Panc1 (cell line): ENCODE results near the gene LCE1F. TPM values are rescaled to one million over a fixed set of nuclear protein-coding genes. Genes with fewer than 3 reads are reported as not detected.

Experiments
- ATAC-seq: fragments of 200-7000 bp; cut with Tn5 transposase; 2 replicates; pipeline ENCODE4 v1.9.1; 2020; ENCODE audit warnings: mild to moderate bottlenecking, moderate library complexity
- Bru-seq: library from RNA; stranded (reverse); fragments of 400-500 nt; gene quantifications from one replicate; lab custom pipeline; 2021; lab: Mats Ljungman, UMichigan
- BruChase-seq, 2 experiments: library from RNA; stranded (reverse); fragments of 400-500 nt; gene quantifications; one replicate each; lab custom pipeline; 2021; lab: Mats Ljungman, UMichigan
- BruUV-seq: library from RNA; stranded (reverse); fragments of 400-500 nt; replicated peaks from 2 replicates; lab custom pipeline; 2021; lab: Mats Ljungman, UMichigan
- CTCF ChIA-PET: fragments of 300-600 bp; sonication (Branson Sonifier 250); formaldehyde crosslinking; loops from one replicate; lab custom pipeline; 2022; ENCODE audit warnings: antibody characterized with exemption; lab: Charles Lee
- POLR2A ChIA-PET: fragments of 300-600 bp; sonication (Branson Sonifier 250); formaldehyde crosslinking; loops from one replicate; lab custom pipeline; 2022; ENCODE audit warnings: antibody characterized with exemption; lab: Charles Lee
- DNase-seq: peaks from one replicate; pipeline ENCODE4 v3.0.0-alpha.2; 2010; ENCODE audit warnings: low read depth, low spot score
- H3K27ac ChIP-seq: 2 replicates; pipeline ENCODE4 v1.5.1; 2011; ENCODE audit warnings: mild to moderate bottlenecking, low read length, inconsistent platforms
- H3K27me3 ChIP-seq: fragments of 200-500 bp; sonication (Bioruptor generic); 2 replicates; pipeline ENCODE4 v1.6.0; 2014; ENCODE audit warnings: low read length, inconsistent platforms; ENCODE audit not compliant: control insufficient read depth, insufficient read depth
- H3K36me3 ChIP-seq: fragments of 200-500 bp; sonication (Bioruptor generic); 2 replicates; pipeline ENCODE4 v1.5.1; 2014; ENCODE audit warnings: inconsistent platforms, mild to moderate bottlenecking, low read length, moderate library complexity; ENCODE audit not compliant: control insufficient read depth, insufficient read depth
- H3K4me1 ChIP-seq: 2 replicates; pipeline ENCODE4 v1.5.1; 2011; ENCODE audit warnings: inconsistent platforms, mild to moderate bottlenecking, low read length, moderate library complexity; ENCODE audit not compliant: control insufficient read depth, insufficient read depth
- H3K4me3 ChIP-seq, 2 experiments: 2 replicates each; pipeline ENCODE4 v1.5.1; 2011 to 2012; ENCODE audit warnings: low read depth in 2 of 2, low read length in 2 of 2, mild to moderate bottlenecking in 2 of 2, inconsistent platforms in 1 of 2, moderate library complexity in 1 of 2
- H3K9me3 ChIP-seq: fragments of 200-500 bp; sonication (Bioruptor generic); 2 replicates; pipeline ENCODE4 v1.5.1; 2014; ENCODE audit warnings: low read depth, mild to moderate bottlenecking, inconsistent platforms, low read length, moderate library complexity; ENCODE audit not compliant: control insufficient read depth, insufficient read depth
- CTCF ChIP-seq: fragments of 450-650 bp; IDR thresholded peaks from 2 replicates; pipeline ENCODE4 v1.5.1; 2017; ENCODE audit warnings: mild to moderate bottlenecking
- POLR2AphosphoS5 ChIP-seq: IDR thresholded peaks from 2 replicates; pipeline ENCODE4 v1.6.1; 2012; ENCODE audit warnings: mild to moderate bottlenecking, low read depth, low read length, moderate library complexity
- REST ChIP-seq, 2 experiments: IDR thresholded peaks; 2 replicates each; pipeline ENCODE4 v1.6.1; 2011 to 2012; ENCODE audit warnings: low read depth in 2 of 2, control low read depth in 1 of 2, low read length in 1 of 2, mild to moderate bottlenecking in 1 of 2, moderate library complexity in 1 of 2; ENCODE audit not compliant: insufficient read depth in 1 of 2
- SIN3A ChIP-seq: IDR thresholded peaks from 2 replicates; pipeline ENCODE4 v1.6.1; 2012; ENCODE audit warnings: low read depth, mild to moderate bottlenecking, low read length, moderate library complexity, borderline replicate concordance; ENCODE audit not compliant: insufficient read depth
- TCF7L2 ChIP-seq: IDR thresholded peaks from 2 replicates; pipeline ENCODE4 v1.6.1; 2011; ENCODE audit warnings: mild to moderate bottlenecking, low read depth, low read length, inconsistent platforms
- in situ Hi-C: cut with HindIII; loops from 2 replicates; pipeline ENCODE4 v1.10.0; 2016; ENCODE audit warnings: low sequenced_read_pairs, low pct_unique_long_range_greater_than_20kb
- intact Hi-C: fragments of 100-400 bp; cut with micrococcal nuclease; formaldehyde crosslinking; loops from one replicate; pipeline ENCODE4 v1.10.0; 2022; ENCODE audit not compliant: unreplicated experiment
- long read RNA-seq: library from polyadenylated mRNA; unstranded; transcript quantifications from one replicate; pipeline ENCODE4 v2.0.0, GENCODE V29; 2021; ENCODE audit not compliant: unreplicated experiment
- polyA plus RNA-seq: library from polyadenylated mRNA; unstranded; fragments of >200 nt; gene quantifications from one replicate; pipeline ENCODE4 v1.2.1, GENCODE V29; 2012; ENCODE audit warnings: missing spikeins; ENCODE audit not compliant: insufficient read length
- total RNA-seq: library from RNA; stranded (reverse); gene quantifications from one replicate; pipeline ENCODE4 v1.2.1, GENCODE V29; 2021; ENCODE audit not compliant: unreplicated experiment

LCE1F gene
- total RNA-seq (not detected), Bru-seq, nascent RNA (not detected), BruChase-seq, experiment 1, labeled RNA remaining after a 2-hour chase (not detected), BruChase-seq, experiment 2, labeled RNA remaining after a 6-hour chase (not detected)
- not detected for polyA plus RNA-seq
- long read RNA-seq, result 0 reads

GRCh38 chr1:152774875-152775274 lies at the start of gene LCE1F:
Gene LCE1F, plus strand, starts transcription at chr1:152775140. Its CDS starts 1,232 bp downstream, at chr1:152776372.
- TF ChIP-seq CTCF (no peak), REST (IDR thresholded peaks at IDR 0.05; ENCODE audit: insufficient read depth in 1 of 2, low read depth in 2 of 2, low read length in 1 of 2) (no peak), SIN3A (no peak)
- no peaks in the 10 kb centered on the region for H3K27me3 ChIP-seq
- no TSS peak for BruUV-seq
- H3K4me1 ChIP-seq, result no peaks in the 10 kb centered on the region
- H3K27ac ChIP-seq, result no peak within 1 kb of the TSS
- intact Hi-C loops, result no loop called here
- H3K4me3 ChIP-seq, result no peak within 1 kb of the TSS
- no peak for ATAC-seq
- POLR2A ChIA-PET, result no interaction called here
- H3K9me3 ChIP-seq, result no peaks in the 10 kb centered on the region
- H3K36me3 ChIP-seq, result no peaks in the 10 kb centered on the region
- in situ Hi-C loops, result no loop called here
- no peak for DNase-seq
- CTCF ChIA-PET, result no interaction called here

GRCh38 chr1:152725261-152725660 lies 49.7 kb upstream of the LCE1F start:
- no TSS peak for BruUV-seq
- intact Hi-C loops, result no loop called here
- no peak overlapping the region for H3K27ac ChIP-seq
- no peaks in the 10 kb centered on the region for H3K9me3 ChIP-seq
- H3K27me3 ChIP-seq, result no peaks in the 10 kb centered on the region; the same call in none of the 2 replicates
- TF ChIP-seq REST (IDR thresholded peaks at IDR 0.05; ENCODE audit: insufficient read depth in 1 of 2, low read depth in 2 of 2, low read length in 1 of 2) (no peak), SIN3A (no peak), CTCF (0 out of 2 replicates have a peak, but pooled peaks have one; percentile 4), TCF7L2 (no peak), POLR2AphosphoS5 (no peak)
- in situ Hi-C loops, result no loop called here
- no peaks in the 10 kb centered on the region for H3K4me1 ChIP-seq
- ATAC-seq (no peak), DNase-seq (no peak)
- ChIA-PET POLR2A (no interaction called here), CTCF (no interaction called here)
- no peak overlapping the region for H3K4me3 ChIP-seq
- no peaks in the 10 kb centered on the region for H3K36me3 ChIP-seq
